Caki2 (cell line): ENCODE results near the gene FMO4. TPM values are rescaled to one million over a fixed set of nuclear protein-coding genes. Genes with fewer than 3 reads are reported as not detected.
"Not testable (repeated sequence)": the region's sequence is repeated elsewhere in the genome, so short reads cannot be mapped to it uniquely, and the experiment has no call there.

Experiments
- DNase-seq: peaks from one replicate; pipeline ENCODE4 v3.0.0-alpha.2; 2015; ENCODE audit warnings: low read depth
- in situ Hi-C: cut with HindIII; loops from 2 replicates; pipeline ENCODE4 v1.10.0; 2016; ENCODE audit warnings: low sequenced_read_pairs, low pct_unique_long_range_greater_than_20kb, mixed read lengths
- total RNA-seq: library from RNA; depleted of rRNA; stranded (reverse); fragments of >200 nt; shearing (Covaris generic); gene quantifications from 2 replicates; pipeline ENCODE4 v1.2.3, GENCODE V29; 2014; ENCODE audit warnings: low replicate concordance; rRNA removed

Gene FMO4
- total RNA-seq, 1 experiment from 2014 or later, result 2.0 TPM

DNA sequence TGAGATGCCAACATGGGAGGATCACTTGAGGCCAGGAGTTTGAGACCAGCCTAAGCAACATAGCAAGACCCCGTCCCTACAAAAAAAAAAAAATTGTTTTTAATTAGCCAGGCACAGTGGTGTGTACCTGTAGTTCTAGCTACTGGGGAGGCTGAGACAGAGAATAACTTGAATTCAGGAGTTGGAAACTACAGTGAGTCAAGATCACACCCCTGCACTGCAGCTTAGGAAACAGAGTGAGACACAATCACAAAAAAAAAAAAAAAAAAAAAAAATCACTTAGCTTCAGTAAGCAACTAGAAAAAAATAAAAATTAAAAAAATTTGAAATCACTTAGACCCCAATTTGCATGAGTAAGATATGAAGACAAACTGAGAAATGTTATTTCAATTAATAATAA lies 53.5 kb downstream of the FMO4 start:
- DNase-seq, result no peak
- in situ Hi-C loops, result no loop called here

DNA sequence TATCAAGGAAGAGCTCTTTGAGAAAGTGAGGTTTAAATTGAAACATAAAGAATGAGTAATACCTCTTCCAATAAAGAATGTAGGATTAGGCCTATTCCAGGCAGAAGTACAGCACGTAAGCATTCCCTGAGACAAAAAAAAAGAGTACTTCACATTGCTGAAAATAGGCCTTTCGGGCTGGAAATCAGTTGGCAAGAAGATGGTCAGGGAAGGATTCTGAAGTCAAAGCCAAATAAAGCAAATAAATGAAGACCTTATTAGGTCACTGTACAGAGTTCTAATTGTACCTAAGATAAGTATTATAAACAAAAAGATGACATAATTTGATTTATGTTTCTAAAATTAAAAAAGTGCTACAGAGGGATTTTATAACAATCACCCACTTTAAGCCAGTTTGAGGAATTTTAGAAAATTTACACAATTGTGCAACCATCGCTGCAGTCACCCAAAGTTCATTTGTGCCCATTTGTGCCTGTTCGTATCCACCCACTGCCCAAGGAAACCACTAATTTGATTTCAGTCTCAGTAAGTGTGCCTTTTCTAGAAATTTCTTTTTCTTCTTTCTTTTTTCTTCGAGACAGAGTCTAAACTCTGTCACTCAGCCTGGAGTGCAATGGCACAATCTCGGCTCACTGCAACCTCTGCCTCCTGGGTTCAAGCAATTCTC lies 58.6 kb downstream of the FMO4 start:
- in situ Hi-C loops, result no loop called here

DNA sequence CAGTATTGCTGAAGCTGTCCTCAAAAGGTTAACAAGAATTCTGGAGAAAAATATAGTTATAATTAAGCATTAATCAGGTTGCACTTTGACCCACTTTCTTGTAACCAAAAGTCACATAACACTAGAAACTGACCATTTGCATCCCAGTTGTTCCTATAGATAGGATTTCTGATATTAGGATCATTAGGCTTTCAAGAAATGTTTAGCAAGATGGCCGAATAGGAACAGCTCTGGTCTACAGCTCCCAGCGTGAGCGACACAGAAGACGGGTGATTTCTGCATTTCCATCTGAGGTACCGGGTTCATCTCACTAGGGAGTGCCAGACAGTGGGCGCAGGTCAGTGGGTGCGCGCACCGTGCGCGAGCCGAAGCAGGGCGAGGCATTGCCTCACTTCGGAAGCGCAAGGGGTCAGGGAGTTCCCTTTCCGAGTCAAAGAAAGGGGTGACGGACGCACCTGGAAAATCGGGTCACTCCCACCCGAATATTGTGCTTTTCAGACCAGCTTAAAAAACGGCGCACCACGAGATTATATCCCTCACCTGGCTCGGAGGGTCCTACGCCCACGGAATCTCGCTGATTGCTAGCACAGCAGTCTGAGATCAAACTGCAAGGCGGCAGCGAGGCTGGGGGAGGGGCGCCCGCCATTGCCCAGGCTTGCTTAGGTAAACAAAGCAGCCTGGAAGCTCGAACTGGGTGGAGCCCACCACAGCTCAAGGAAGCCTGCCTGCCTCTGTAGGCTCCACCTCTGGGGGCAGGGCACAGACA lies 59.6 kb downstream of the FMO4 start:
- in situ Hi-C loops, DNase-seq: not testable (repeated sequence)

More for the DNA sequence above, 58.6 kb downstream of the FMO4 start:
- no peak for DNase-seq

DNA sequence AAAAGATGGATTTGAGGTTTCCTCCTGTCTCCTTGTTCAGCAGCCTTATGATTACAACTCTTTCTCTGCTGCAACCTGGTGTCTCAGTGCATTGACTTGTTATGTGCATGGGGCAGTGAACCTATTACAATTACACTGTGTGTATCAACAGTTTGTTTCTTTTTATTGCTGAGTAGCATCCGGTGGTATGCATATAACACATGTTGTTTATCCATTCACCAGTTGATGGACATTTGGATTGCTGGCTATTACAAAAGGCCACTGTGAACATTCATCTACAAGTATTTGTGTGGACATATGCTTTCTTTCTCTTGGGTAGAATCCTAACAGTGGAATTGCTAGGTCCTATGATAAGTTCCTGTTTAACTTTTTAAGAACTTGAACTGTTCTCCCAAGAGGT lies 65.9 kb downstream of the FMO4 start:
- in situ Hi-C loops, result no loop called here
- DNase-seq, result no peak

DNA sequence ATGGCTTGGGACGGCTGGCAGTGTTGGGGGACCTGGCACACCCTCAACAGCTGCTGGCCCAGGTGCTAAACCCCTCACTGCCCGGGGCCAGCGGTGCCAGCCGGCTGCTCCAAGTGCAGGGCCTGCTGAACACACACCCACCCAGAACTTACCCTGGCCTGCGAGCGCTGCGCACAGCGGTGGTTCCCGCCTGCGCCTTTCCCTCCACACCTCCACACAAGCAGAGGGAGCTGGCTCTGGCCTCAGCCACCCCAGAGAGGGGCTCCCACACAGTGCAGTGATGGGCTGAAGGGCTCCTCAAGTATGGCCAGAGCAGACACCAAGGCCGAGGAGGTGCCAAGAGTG lies 67.9 kb downstream of the FMO4 start:
- in situ Hi-C loops, result no loop called here
- no peak for DNase-seq

DNA sequence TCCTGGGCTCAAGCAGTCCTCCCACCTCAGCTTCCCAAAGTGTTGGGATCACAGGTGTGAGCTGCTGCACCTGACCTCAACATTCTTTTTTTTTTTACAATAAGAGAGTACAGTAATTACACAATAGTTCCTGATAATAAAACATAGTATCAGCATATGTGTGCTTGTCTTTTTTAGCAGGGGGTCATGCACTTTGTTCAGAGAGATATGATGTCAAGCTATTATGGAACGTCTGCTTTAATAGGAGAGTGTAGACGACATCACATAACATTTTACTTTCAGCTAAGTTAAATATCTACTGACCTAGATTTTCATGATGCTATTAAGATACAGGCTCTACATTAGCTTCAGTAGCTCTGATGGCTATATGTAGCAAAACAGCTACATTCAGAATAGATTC lies 70.5 kb downstream of the FMO4 start:
- in situ Hi-C loops, result no loop called here

DNA sequence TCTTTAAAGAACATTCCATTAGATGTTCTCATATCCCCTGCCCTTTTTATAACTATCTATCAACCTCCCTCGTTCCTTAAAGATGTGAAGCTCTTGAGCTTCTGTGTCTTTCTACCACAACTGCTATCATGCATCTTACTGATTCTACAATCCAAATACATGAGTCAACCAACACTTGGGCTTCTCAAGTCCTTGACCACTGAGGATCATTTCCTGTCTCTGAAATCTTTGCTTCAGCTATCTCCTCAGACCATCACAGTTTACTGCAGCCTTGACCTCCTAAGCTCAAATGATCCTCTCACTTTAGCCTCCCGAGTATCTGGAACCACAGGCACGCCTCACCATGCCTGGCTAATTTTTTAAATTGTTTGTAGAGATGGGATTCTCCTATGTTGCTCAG lies 75.2 kb downstream of the FMO4 start:
- in situ Hi-C loops, result no loop called here
- no peak for DNase-seq

More for the DNA sequence above, 70.5 kb downstream of the FMO4 start:
- no peak for DNase-seq

DNA sequence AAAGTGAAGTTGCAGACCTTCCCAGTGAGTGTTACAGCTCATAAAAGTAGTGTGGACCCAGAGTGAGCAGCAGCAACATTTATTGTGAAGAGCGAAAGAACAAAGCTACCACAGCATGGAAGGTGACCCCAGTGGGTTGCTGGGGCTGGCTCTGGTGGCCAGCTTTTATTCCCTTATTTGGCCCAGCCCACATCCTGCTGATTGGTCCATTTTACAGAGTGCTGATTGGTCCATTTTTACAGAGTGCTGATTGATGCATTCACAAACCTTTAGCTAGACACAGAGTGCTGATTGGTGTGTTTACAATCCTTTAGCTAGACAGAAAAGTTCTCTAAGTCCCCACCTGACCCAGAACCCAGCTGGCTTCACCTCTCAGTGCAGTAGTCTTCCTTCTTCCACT lies 76.8 kb downstream of the FMO4 start:
- DNase-seq, in situ Hi-C loops: not testable (repeated sequence)

Other genes with a start within 250 kb of the FMO4 start
- gene FMO3, start 223.3 kb upstream of the FMO4 start, total RNA-seq, result not detected in 2 replicates
- not detected in 2 replicates for gene FMO2, start 128.9 kb upstream of the FMO4 start, total RNA-seq
- gene FMO1, start 65.7 kb upstream of the FMO4 start, total RNA-seq, result not detected in 2 replicates
- gene PRRC2C, start 171.3 kb downstream of the FMO4 start, total RNA-seq, result 12.2 and 27.6 TPM in 2 replicates